ENCODE results near the gene METTL15. TPM values are rescaled to one million over a fixed set of nuclear protein-coding genes. Genes with fewer than 3 reads are reported as not detected.
"Not testable (repeated sequence)": the region's sequence is repeated elsewhere in the genome, so short reads cannot be mapped to it uniquely, and the experiment has no call there.

The METTL15 gene
- total RNA-seq, 1 donor from 2014 or later = 10.3 TPM

GRCh38 chr11:28284196-28284595 lies 176.0 kb downstream of the METTL15 start:
- H3K4me1 Mint-ChIP-seq (ENCODE audit: low read depth) = peaks cover 7% of the 10 kb centered on the region

GRCh38 chr11:28289444-28289843 lies 181.3 kb downstream of the METTL15 start:
- H3K4me1 Mint-ChIP-seq (ENCODE audit: low read depth) = peaks cover 18% of the 10 kb centered on the region
- no peak for TF ChIP-seq CTCF (IDR thresholded peaks at IDR 0.05)
- H3K27ac Mint-ChIP-seq (ENCODE audit: unreplicated experiment) = no peak overlapping the region
- H3K36me3 Mint-ChIP-seq (ENCODE audit: low read depth) = peaks cover 4% of the 10 kb centered on the region
- H3K9me3 Mint-ChIP-seq (ENCODE audit: low read depth) = no peaks in the 10 kb centered on the region
- H3K4me3 Mint-ChIP-seq (ENCODE audit: unreplicated experiment) = no peak overlapping the region
- H3K27me3 Mint-ChIP-seq (ENCODE audit: low read depth) = no peaks in the 10 kb centered on the region
- no peak for DNase-seq (ENCODE audit: low spot score)

More at GRCh38 chr11:28284196-28284595, 176.0 kb downstream of the METTL15 start:
- H3K27me3 Mint-ChIP-seq (ENCODE audit: low read depth) = no peaks in the 10 kb centered on the region
- H3K4me3 Mint-ChIP-seq (ENCODE audit: unreplicated experiment) = no peak overlapping the region
- H3K27ac Mint-ChIP-seq (ENCODE audit: unreplicated experiment) = no peak overlapping the region
- peaks cover 3% of the 10 kb centered on the region for H3K9me3 Mint-ChIP-seq (ENCODE audit: low read depth)
- no peak for TF ChIP-seq CTCF (IDR thresholded peaks at IDR 0.05)
- DNase-seq (ENCODE audit: low spot score) = no peak
- no peaks in the 10 kb centered on the region for H3K36me3 Mint-ChIP-seq (ENCODE audit: low read depth)

GRCh38 chr11:28290995-28291394 lies 182.8 kb downstream of the METTL15 start:
- H3K4me3 Mint-ChIP-seq (ENCODE audit: unreplicated experiment); H3K36me3 Mint-ChIP-seq (ENCODE audit: low read depth); H3K9me3 Mint-ChIP-seq (ENCODE audit: low read depth); DNase-seq (ENCODE audit: low spot score); H3K27me3 Mint-ChIP-seq (ENCODE audit: low read depth); H3K27ac Mint-ChIP-seq (ENCODE audit: unreplicated experiment): not testable (repeated sequence)
- H3K4me1 Mint-ChIP-seq (ENCODE audit: low read depth) = peaks cover 18% of the 10 kb centered on the region

GRCh38 chr11:28296426-28296825 lies 188.2 kb downstream of the METTL15 start:
- DNase-seq (ENCODE audit: low spot score) = no peak
- no peak for TF ChIP-seq CTCF (IDR thresholded peaks at IDR 0.05)
- no peak overlapping the region for H3K27ac Mint-ChIP-seq (ENCODE audit: unreplicated experiment)
- no peak overlapping the region for H3K4me3 Mint-ChIP-seq (ENCODE audit: unreplicated experiment)
- no peaks in the 10 kb centered on the region for H3K4me1 Mint-ChIP-seq (ENCODE audit: low read depth)
- no peaks in the 10 kb centered on the region for H3K9me3 Mint-ChIP-seq (ENCODE audit: low read depth)
- no peaks in the 10 kb centered on the region for H3K27me3 Mint-ChIP-seq (ENCODE audit: low read depth)
- H3K36me3 Mint-ChIP-seq (ENCODE audit: low read depth) = peaks cover 8% of the 10 kb centered on the region

GRCh38 chr11:28298209-28298608 lies 190.0 kb downstream of the METTL15 start:
- H3K4me3 Mint-ChIP-seq (ENCODE audit: unreplicated experiment) = no peak overlapping the region
- DNase-seq (ENCODE audit: low spot score) = no peak
- no peak for TF ChIP-seq CTCF (IDR thresholded peaks at IDR 0.05)
- peaks cover 11% of the 10 kb centered on the region for H3K36me3 Mint-ChIP-seq (ENCODE audit: low read depth)
- H3K27ac Mint-ChIP-seq (ENCODE audit: unreplicated experiment) = no peak overlapping the region
- H3K9me3 Mint-ChIP-seq (ENCODE audit: low read depth) = no peaks in the 10 kb centered on the region
- H3K27me3 Mint-ChIP-seq (ENCODE audit: low read depth) = no peaks in the 10 kb centered on the region
- no peaks in the 10 kb centered on the region for H3K4me1 Mint-ChIP-seq (ENCODE audit: low read depth)

- Mint-ChIP-seq H3K27me3 (ENCODE audit: low read depth) (no peaks in the 10 kb centered on the region), H3K4me3 (ENCODE audit: unreplicated experiment) (no peak overlapping the region), H3K27ac (ENCODE audit: unreplicated experiment) (no peak overlapping the region), H3K36me3 (ENCODE audit: low read depth) (peaks cover 8% of the 10 kb centered on the region), H3K9me3 (ENCODE audit: low read depth) (no peaks in the 10 kb centered on the region), H3K4me1 (ENCODE audit: low read depth) (no peaks in the 10 kb centered on the region)
- DNase-seq (ENCODE audit: low spot score) = no peak
- TF ChIP-seq CTCF (IDR thresholded peaks at IDR 0.05) = no peak
Measured at GRCh38 chr11:28303477-28304191, 195.4 kb downstream of the METTL15 start.
